MCF 10A (cell line): Measurements from ENCODE around the gene SLC18A3. TPM values are rescaled to one million over a fixed set of nuclear protein-coding genes. Genes with fewer than 3 reads are reported as not detected.
A peak's percentile ranks its signal among the peaks of the same experiment; 100 is the strongest.

Source experiments
- BruUV-seq: library from RNA; stranded (reverse); fragments of 400-500 nt; replicated peaks from 2 replicates; lab custom pipeline; 2021; lab: Mats Ljungman, UMichigan
- CTCF ChIA-PET: fragments of 300-600 bp; sonication (Branson Sonifier 250); formaldehyde crosslinking; extraction: SDS; loops from one replicate; lab custom pipeline; 2021; ENCODE audit warnings: antibody characterized with exemption, inconsistent platforms; lab: Yijun Ruan, JAX
- POLR2A ChIA-PET: fragments of 300-600, 350-650 bp; sonication (Branson Sonifier 250); formaldehyde crosslinking; extraction: SDS; loops from one replicate; lab custom pipeline; 2020; ENCODE audit warnings: antibody characterized with exemption, inconsistent platforms; lab: Yijun Ruan, JAX
- DNase-seq: peaks from one replicate; pipeline ENCODE4 v3.0.0-alpha.2; 2018; ENCODE audit not compliant: unreplicated experiment
- H3K27ac Mint-ChIP-seq: one replicate; pipeline ENCODE4 v1.8.0; 2022; ENCODE audit warnings: mild to moderate bottlenecking, low read depth, mixed read lengths; ENCODE audit not compliant: unreplicated experiment
- H3K27me3 Mint-ChIP-seq: one replicate; pipeline ENCODE4 v1.8.0; 2022; ENCODE audit warnings: mixed read lengths; ENCODE audit not compliant: insufficient read depth, unreplicated experiment
- H3K36me3 Mint-ChIP-seq: one replicate; pipeline ENCODE4 v1.8.0; 2022; ENCODE audit warnings: mild to moderate bottlenecking, moderate library complexity, mixed read lengths; ENCODE audit not compliant: insufficient read depth, unreplicated experiment
- H3K4me1 Mint-ChIP-seq: one replicate; pipeline ENCODE4 v1.8.0; 2022; ENCODE audit warnings: mixed read lengths; ENCODE audit not compliant: insufficient read depth, unreplicated experiment
- H3K4me3 Mint-ChIP-seq: one replicate; pipeline ENCODE4 v1.8.0; 2022; ENCODE audit warnings: mild to moderate bottlenecking, moderate library complexity, mixed read lengths; ENCODE audit not compliant: unreplicated experiment
- H3K9me3 Mint-ChIP-seq: one replicate; pipeline ENCODE4 v1.8.0; 2022; ENCODE audit warnings: mixed read lengths; ENCODE audit not compliant: unreplicated experiment
- CTCF ChIP-seq: fragments of 200-600 bp; IDR thresholded peaks from one replicate; pipeline ENCODE4 v1.8.0; 2022; ENCODE audit warnings: antibody characterized with exemption, mild to moderate bottlenecking; ENCODE audit not compliant: unreplicated experiment
- intact Hi-C: fragments of 100-400 bp; cut with micrococcal nuclease; formaldehyde crosslinking; loops from 2 replicates; pipeline ENCODE4 v1.14.1; 2022
- total RNA-seq: library from RNA; stranded (reverse); gene quantifications from 2 replicates; pipeline ENCODE4 v1.2.3, GENCODE V29; 2022

SLC18A3 gene
- total RNA-seq, 1 experiment from 2014 or later = not detected

- CTCF ChIA-PET = no interaction called here
- H3K9me3 Mint-ChIP-seq = no peaks in the 10 kb centered on the region
- peak; percentile 26 for DNase-seq
- BruUV-seq = no TSS peak
- H3K4me1 Mint-ChIP-seq = no peaks in the 10 kb centered on the region
- no peaks in the 10 kb centered on the region for H3K36me3 Mint-ChIP-seq
- POLR2A ChIA-PET = no interaction called here
- H3K4me3 Mint-ChIP-seq = no peak overlapping the region
- no peak for TF ChIP-seq CTCF
- no peak overlapping the region for H3K27ac Mint-ChIP-seq
- intact Hi-C loops = no loop called here
- H3K27me3 Mint-ChIP-seq = peaks cover 17% of the 10 kb centered on the region
Observed at GRCh38 chr10:49632406-49633317, 22.6 kb downstream of the SLC18A3 start.

GRCh38 chr10:49633327-49634068 lies 23.4 kb downstream of the SLC18A3 start:
- Mint-ChIP-seq H3K27ac (no peak overlapping the region), H3K27me3 (peaks cover 26% of the 10 kb centered on the region), H3K9me3 (no peaks in the 10 kb centered on the region), H3K36me3 (no peaks in the 10 kb centered on the region), H3K4me1 (no peaks in the 10 kb centered on the region), H3K4me3 (no peak overlapping the region)
- no TSS peak for BruUV-seq
- CTCF ChIA-PET = interaction anchor here (0.8 kb wide), 1 partner anchor 17 kb away, joined by 3 read pairs; no protein-coding TSS in a partner anchor
- no peak for DNase-seq
- POLR2A ChIA-PET = no interaction called here
- TF ChIP-seq CTCF = no peak
- intact Hi-C loops = no loop called here

GRCh38 chr10:49634069-49634660 lies 24.1 kb downstream of the SLC18A3 start:
- Mint-ChIP-seq H3K4me3 (no peak overlapping the region), H3K36me3 (no peaks in the 10 kb centered on the region), H3K4me1 (no peaks in the 10 kb centered on the region), H3K27ac (no peak overlapping the region), H3K9me3 (no peaks in the 10 kb centered on the region), H3K27me3 (peaks cover 30% of the 10 kb centered on the region)
- intact Hi-C loops = no loop called here
- ChIA-PET CTCF (interaction anchor here (0.6 to 0.8 kb wide), 2 partner anchors 16 to 42 kb away, joined by 3 read pairs; no protein-coding TSS in a partner anchor), POLR2A (no interaction called here)
- no TSS peak for BruUV-seq
- no peak for TF ChIP-seq CTCF
- DNase-seq = no peak

GRCh38 chr10:49642311-49642710 lies 32.2 kb downstream of the SLC18A3 start:
- no peak for DNase-seq
- POLR2A ChIA-PET = interaction anchor here (1.3 kb wide), 1 partner anchor 103 kb away, joined by 3 read pairs; the partner anchor contains the start of gene ERCC6
- H3K27me3 Mint-ChIP-seq = peaks cover 49% of the 10 kb centered on the region
- no peaks in the 10 kb centered on the region for H3K4me1 Mint-ChIP-seq
- no peak overlapping the region for H3K27ac Mint-ChIP-seq
- no peak overlapping the region for H3K4me3 Mint-ChIP-seq
- TF ChIP-seq CTCF = no peak
- no peaks in the 10 kb centered on the region for H3K36me3 Mint-ChIP-seq
- no peaks in the 10 kb centered on the region for H3K9me3 Mint-ChIP-seq
- no TSS peak for BruUV-seq
- intact Hi-C loops = no loop called here
- CTCF ChIA-PET = no interaction called here
